ENCODE results near the gene VTA1.
"Not testable (repeated sequence)": the region's sequence is repeated elsewhere in the genome, so short reads cannot be mapped to it uniquely, and the experiment has no call there.

Gene VTA1, protein sequence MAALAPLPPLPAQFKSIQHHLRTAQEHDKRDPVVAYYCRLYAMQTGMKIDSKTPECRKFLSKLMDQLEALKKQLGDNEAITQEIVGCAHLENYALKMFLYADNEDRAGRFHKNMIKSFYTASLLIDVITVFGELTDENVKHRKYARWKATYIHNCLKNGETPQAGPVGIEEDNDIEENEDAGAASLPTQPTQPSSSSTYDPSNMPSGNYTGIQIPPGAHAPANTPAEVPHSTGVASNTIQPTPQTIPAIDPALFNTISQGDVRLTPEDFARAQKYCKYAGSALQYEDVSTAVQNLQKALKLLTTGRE

DNA sequence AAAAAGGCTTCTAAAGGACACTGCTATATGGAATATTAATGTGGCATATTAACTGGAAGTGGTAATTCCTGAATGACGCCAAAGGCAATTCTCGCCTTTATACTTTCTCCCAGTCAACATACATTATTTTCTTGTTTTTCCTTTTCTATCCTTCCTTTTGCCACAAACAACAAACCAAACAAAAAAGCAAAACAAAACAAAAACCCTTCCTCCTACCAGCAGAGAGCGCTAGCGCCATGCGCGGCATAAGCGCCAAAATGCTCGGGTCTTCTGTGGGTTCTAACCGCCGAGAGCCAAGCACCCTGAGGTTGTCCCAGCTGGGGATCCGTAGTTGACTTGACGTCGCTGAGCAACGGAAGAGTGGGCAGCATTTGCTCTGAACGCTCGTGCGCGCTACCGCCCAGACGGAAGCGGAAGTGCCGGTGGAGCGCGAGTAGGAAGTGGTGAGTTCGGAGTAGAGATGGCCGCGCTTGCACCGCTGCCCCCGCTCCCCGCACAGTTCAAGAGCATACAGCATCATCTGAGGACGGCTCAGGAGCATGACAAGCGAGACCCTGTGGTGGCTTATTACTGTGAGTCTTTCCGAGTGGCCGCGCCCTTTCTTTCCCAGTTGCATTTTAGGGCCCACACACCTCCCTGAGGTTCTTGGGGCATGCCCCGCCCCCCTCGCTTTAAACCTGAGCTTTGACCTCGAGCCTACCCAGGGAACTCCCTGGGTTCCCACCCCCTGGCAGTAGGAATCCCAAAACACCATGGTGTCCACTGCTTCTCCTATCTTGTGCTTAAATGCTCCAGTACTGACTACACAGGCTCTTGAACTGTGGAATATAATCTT lies at the start of gene VTA1, which contains the start of gene NMBR:
VTA1 (plus strand) TSS at position 436 of the 835 bp plus-strand sequence; CDS start at position 461, 25 bp downstream.
NMBR (minus strand) TSS at position 295 of the 835 bp plus-strand sequence. CDS start 58,464 bp downstream, outside the sequence.
- peak; percentile 90 for DNase-seq

DNA sequence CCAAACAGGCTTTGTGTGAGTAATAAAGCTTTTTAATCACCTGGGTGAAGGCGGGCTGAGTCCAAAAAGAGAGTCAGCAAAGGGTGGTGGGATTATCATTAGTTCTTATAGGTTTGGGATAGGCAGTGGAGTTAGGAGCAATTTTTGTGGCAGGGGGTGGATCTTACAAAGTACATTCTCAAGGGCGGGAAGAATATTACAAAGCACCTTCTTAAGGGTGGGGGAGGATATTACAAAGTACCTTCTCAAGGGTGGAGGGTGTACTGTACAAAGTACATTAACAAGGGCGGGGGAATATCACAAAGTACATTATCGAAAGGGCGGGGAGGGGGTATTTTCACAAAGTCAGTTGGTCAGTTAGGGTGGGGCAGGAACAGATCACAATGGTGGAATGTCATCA lies 42.2 kb upstream of the VTA1 start:
- DNase-seq, result not testable (repeated sequence)

DNA sequence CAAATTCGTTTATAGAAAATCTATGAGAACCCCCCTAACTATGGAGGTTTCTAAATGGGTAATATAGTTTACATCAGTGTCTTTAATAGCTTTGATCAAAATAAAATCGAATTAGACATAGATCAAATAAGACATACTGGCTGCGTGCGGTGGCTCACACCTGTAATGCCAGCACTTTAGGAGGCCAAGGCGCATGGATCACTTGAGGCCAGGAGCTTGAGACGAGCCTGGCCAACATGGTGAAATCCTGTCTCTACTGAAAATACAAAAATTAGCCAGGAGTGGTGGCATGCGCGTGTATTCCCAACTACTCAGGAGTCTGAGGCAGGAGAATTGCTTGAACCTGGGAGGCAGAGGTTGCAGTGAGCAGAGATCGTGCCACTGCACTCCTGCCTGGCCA lies 36.2 kb upstream of the VTA1 start:
- not testable (repeated sequence) for DNase-seq

DNA sequence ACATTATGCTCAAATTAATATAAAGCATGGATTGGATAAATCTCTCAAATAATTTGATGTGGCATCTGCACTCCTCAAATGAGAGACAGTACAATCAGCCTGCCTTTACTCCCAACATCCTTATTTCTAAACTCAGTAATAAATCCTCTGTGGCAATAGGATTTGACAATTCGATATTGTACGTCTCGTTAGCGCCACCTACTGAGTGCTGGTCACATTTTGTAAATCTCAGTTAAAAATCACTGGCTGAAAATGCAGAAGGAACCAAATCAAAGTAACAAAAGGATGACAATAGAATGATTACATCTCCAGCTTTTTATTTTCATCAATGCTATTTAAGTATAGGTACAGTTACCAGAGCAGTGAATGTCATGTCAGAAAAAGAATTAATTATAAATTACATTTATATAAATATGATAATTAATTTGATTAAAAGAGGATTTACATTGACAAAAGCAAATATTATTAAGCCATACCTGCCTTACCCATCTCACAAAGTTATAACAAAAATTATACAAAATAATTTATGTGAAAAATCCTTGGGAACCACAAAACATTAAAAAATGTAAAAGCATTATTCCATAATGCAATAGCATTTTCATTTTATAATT lies 34.5 kb upstream of the VTA1 start:
- DNase-seq, result peak; percentile 2

DNA sequence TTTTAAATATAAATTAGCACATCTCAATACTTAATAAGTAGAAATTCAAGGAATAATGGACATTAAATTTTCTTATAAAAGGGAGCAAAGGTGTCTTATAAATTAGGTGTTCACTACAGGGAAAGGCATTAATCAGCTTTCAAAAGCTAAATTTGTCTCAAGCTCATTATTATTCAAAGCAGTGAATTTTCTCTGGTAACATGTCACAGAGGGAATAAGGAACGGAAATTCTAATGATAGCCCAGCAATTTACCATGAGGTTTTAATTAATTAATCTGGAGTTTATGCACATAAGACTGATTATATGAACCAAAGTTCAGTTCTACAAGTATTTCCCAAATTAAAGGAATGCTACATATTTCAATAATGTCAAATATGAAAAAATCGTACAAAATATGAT lies 29.7 kb upstream of the VTA1 start:
- no peak for DNase-seq

DNA sequence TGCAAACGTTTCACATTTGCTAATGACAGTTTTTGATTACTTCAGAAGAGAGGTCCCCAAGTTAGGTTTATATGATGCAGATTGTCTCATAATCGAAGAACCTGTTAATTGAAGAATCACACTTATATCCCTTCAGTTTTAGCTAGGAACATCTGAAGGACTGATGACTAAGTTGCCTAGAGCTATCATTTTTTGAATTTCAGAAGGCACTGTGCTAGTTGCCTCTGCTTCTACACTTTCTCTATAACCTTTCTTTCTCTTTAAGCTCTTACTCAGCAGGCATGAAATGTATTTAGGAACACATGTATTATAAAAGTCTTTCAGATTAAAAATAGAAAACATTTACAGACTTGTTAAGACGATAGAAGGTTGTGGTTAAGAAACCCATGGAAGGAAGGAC lies 28.7 kb upstream of the VTA1 start:
- no peak for DNase-seq

DNA sequence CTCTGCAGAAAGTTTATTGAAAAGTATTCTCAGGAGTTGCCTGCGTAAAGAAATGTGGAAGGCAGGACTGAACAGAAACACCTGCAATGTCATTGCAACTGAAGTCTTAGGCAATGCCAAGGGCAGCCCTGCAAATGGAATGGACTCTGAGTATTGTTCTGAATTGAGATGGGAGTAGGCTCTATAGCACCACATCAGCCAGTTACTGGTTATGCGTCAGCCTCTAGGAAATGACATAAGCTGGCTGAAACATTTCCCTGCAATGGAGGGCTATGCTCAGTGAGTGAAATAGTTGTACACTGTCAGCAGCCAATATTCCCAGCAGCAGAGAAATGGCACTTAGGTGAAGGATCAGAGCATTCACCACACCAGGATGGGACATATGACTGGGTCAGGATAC lies 28.1 kb upstream of the VTA1 start:
- DNase-seq, result no peak

DNA sequence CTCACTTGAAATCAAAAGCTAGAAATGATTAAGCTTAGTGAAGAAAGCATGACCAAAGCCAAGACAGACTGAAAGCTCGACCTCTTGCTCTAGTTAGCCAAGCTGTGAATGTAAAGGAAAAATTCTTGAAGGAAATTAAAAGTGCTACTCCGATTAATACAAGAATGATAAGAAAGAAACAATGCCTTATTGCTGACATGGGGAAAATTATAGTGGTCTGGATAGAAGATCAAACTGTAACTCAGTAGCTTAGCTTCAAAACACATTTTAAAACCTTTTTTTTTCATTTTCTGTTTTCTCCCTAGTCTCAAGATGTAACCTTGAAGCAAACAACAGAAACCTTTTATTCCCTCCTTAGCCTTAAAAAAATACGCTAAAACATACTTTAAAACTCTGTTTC lies 25.7 kb upstream of the VTA1 start:
- no peak for DNase-seq

DNA sequence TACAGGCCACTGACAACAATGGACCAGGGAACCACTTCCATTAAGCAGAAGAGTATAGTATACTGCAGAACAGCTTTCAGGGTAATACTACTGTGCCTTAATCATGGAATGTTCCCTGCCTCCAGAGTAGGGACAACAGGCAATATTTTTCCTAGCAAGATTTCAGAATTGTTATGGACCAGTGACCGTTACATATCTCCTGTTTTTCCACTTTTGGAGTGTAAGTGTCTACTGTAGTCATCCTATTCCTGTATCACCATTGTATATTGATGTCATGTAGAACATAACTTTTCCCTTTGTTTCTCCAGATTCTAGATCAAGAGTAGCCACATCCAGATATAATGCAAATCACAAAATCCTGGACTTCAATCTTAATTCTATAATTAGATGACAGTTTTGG lies 16.2 kb upstream of the VTA1 start:
- no peak for DNase-seq

DNA sequence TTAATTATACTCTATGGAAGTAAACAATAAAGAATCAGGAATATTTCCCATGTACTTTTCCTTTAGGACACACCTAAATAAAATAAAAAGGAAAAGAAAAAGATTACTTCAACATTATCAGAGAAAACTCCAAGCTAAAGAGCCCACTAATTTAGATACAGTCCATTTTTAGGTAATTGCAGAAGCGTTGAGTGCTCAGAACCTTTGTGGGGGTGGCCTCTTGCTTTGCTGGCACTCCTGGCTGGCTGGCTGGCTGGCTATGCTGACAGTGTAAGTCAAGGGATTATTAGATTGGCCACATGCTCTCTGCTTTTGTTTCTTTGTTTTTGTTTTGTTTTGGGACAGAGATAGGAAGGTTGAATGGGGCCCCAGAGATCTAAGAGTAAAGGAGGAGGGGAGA lies 14.4 kb upstream of the VTA1 start, which contains the start of gene GJE1:
GJE1 (plus strand) TSS at position 301 of the 400 bp plus-strand sequence. CDS start 234 bp downstream, outside the sequence.
- DNase-seq, result no peak

DNA sequence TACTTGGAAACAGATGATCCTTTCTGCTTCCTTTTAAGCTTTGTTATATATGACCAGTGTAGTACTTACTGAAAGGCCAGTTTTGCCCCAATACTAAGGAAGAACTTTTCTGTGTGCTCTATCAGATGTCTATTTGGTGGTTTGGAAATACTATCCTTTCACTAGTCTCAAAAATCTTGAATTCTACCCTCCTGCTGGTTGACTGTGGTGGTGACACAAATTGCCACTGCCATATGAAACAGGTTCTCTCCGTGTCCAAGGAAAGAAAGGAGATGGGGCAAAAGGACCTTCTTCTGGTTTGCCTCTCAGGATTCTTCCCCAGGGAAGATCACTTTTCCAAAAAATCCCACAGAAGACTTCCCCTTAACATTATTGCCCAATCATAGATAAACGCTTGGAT lies 8.2 kb upstream of the VTA1 start:
- no peak for DNase-seq

DNA sequence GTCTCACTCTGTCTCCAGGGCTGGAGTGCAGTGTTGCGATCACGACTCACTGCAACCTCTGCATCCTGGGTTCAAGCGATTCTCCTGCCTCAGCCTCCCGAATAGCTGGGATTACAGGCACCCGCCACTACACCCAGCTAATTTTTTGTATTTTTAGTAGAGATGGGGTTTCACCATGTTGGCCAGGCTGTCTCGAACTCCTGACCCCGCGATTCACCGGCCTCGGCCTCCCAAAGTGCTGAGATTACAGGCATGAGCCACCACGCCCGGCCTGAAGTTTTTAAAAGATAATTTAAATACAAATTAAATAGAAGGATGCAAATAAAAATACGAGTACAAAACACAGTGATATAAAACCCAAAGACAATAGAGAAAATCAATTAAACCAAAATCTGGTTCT lies 5.5 kb upstream of the VTA1 start:
- not testable (repeated sequence) for DNase-seq

DNA sequence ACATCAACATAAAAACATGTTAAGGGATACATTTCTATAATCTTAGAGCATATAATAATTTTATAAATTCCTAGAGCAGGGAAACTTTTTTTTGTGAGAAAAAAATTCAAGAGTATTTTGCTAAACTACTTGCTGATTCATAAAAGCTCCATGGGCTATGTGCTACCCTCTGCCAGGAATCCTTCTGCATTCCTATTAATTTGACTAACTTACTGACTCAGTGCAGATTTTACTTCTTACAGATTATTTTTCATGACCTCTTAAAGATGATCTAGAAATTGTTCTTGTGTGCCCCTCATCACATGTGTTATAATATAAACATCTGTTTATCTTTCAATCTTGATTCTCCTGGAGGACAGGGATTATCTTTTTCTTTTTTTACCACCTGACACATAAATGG lies 5.7 kb downstream of the VTA1 start:
- no peak for DNase-seq

DNA sequence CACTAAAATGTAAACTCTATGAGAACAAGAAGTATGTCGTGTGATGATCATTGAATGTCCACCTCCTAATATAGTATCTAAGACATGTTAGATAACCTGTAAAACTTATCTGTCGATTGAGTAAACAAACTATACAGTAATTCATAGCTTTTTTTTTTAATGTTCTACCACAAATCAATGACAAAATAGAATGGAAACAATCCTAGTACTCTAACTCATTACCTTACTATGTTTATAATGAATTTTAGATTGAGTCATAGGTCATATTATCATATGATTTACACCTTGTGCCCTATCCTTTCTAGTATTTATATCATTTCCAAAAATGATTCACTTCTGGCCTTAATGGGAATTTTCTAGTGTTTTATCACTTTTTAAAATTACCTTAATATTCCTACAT lies 6.1 kb downstream of the VTA1 start:
- DNase-seq, result no peak

DNA sequence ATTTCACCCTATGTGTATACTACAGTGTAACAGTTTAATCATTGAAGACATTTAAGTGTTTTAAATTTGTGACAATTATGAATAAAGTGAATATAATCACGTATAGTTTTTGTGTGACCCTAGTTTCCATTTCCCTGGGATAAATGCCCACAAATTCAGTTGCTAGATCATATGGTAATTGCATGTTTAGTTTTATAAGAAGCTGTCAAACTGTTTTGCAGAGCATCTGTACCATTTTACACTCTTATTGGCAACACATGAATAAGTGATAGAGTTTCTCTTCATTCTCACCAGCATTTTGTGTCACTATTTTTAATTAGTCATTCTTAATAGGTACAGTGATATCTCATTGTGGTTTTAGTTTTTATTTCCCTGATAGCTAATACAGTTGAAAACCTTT lies 7.3 kb downstream of the VTA1 start:
- no peak for DNase-seq

DNA sequence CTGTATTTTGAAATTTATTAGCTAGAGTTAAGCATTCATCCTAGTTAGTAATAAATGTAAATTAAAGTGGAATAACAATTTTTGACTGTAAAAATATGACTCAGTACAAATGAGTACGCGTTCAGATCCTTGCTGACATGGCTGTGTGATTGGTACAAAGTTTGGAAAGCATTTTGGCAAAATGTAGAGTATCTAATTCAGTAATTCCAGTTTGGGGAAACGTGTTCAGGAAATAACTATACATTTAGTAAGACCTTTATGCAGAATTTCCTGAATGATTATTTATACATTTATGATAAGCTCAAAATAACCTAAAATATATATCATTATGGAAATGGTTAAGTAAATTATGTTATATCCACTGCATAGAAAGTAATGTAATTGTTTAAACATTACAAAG lies 8.0 kb downstream of the VTA1 start:
- DNase-seq, result no peak

DNA sequence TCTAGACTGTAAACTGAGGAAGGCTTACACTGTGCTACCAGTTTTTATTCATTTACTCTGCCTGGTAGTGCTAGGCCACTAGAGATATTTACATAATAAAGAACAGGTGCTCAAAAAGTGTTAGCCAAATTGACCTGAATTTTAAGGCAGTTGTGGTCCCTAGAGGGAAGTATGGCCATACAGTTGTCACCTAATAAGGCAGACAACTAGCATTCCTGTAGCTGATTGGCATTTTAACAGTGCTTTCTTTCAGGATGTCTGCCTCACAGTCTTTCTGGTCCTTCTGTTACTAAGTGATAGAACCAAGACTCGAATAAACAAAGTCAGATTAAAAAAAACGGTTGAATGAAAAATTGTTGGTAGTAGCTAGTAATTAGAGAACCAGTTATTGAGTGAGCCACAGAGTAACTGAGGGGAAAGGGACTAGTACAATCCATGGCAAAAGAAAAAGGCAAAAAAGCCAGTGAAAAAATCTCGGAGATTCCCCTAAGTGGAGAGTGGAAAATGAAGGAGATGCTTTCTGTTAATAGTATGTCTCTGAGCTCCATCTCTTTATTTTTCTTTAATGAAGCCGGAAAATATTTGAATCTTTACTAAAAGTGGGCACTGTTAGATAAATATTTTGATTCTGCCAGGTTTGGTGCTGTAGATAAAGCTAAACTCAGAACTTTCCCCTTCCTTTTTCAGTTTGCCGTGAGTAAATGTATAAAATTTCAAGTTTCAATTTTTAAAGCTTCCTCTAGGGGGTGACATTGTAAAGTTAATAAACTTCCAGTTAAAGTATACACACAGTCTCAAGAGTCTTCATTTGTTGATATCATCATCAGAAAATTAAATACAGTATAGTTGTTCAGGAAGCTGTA lies 9.1 kb downstream of the VTA1 start:
- DNase-seq, result no peak

DNA sequence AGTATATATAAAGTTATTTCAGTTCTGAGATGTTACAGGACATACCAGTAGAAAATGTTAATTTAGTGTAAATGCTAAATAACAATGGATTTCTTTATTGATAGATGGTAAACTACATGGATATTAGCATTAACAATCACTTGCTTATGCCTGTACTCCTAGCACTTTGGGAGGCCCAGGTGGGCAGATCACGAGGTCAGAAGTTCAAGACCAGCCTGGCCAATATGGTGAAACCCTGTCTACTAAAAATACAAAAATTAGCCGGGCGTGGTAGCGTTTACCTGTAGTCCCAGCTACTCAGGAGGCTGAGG lies 9.7 kb downstream of the VTA1 start:
- not testable (repeated sequence) for DNase-seq

DNA sequence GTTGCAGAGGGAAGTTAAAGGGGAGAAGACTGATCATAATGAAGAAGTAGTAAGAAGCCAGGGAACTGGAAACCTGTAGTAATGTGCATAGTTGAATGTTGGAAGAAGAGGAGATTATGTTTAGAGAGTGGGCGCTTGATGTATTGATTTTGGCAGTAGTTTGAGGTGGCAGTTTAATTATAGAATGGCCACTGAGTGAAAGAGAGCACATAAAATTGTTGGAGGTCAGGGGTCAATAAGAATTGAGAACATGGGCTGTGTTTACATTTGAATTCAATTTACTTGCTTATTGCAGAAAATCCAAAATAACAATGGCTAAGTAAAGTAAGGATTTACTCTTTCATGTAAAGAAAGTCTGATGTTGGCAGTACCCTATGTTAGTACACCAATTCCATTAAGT lies 15.7 kb downstream of the VTA1 start:
- no peak for DNase-seq

DNA sequence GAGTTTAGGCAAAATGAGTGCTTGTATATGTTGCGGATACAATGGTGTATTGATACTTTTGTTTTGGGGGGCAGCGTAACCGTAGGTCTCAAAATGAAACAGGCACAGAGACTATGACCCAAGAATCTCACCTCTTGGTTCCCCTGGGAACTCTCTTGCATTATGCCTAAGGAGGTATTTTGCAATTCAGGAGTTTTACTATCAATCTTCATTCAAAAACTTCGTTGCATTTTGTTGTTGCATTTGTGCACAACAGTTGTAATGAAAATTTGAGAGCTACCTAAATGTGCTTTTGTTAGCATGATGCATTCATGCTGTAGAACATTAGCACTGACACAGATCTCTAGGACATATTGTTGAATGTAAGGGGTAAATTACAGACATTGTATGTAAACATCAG lies 18.2 kb downstream of the VTA1 start:
- no peak for DNase-seq

DNA sequence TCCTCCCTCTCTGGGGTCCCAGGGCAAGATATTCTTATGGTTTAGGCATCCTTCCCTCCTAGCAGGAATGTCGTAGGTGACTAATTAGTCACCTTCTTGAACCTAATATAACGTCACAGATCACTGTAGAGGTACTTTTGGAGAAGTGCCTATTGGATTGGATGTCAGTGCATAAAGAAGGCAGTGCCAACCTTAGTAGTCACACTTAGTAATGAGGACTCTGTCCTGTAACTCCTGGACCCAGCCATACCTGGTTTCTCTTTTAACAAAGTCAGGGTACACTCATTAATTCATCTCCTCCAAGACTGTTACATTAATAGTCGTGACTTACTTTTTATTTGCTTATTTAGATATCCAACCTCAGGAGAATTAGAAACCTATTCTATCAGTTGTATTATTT lies 20.0 kb downstream of the VTA1 start:
- no peak for DNase-seq

DNA sequence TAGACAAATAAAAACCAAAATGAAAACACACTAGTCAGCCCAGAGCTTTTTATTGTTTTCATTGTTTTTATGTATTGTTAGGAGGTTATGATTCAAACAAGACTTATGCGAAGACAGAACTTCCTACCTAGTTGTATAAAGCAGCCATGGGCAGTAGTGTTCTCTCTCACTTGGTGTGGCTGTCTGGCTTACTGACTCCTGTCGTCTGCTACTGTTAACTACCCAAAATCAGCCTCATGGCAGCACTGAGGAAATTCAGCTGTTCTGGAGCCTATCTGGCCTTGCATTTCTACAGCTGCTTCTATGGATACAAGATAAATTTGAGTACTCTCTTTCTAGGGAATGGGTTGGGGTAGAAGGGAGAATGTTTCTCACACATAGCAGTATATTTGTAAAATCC lies 20.4 kb downstream of the VTA1 start:
- no peak for DNase-seq

DNA sequence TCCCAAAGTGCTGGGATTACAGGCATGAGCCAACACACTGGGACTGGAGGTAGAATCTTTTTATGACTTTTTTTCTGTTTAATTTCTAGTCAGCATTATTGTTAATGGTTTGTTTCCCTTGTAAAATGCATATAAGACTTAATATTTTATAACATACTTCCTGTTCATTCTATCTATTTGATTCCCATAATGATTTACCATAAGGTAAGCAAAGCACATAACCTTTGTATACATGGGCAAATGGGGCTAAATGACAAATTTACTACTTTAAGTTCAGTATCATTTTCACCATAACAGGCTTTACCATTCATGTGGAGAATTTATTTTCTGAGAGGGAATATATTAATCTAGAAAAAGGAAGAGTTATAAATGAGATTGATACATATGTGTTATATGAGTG lies 24.3 kb downstream of the VTA1 start:
- DNase-seq, result no peak

Measured in NCI-H2107 (cell line).